GM13976 (cell line): Measurements from ENCODE around the gene ACTRT3.
"Not testable (repeated sequence)": the region's sequence is repeated elsewhere in the genome, so short reads cannot be mapped to it uniquely, and the experiment has no call there.

Experiments
- DNase-seq: peaks from one replicate; pipeline ENCODE4 v3.0.0; 2012; ENCODE audit warnings: low spot score
- in situ Hi-C: fragments of 300-500 bp; cut with MboI; formaldehyde crosslinking; loops from one replicate; pipeline ENCODE4 v1.12.0; 2022; ENCODE audit warnings: low sequenced_read_pairs, mixed read lengths, inconsistent platforms; ENCODE audit not compliant: unreplicated experiment
- TF ChIP-seq, protein P1 (sequence below): IDR thresholded peaks from 2 replicates; pipeline ENCODE4 v1.5.1; 2012; ENCODE audit warnings: borderline replicate concordance, mild to moderate bottlenecking; ENCODE audit not compliant: insufficient read depth; ENCODE audit errors: extremely low read depth, missing control alignments, control extremely low read depth

ACTRT3 gene

DNA sequence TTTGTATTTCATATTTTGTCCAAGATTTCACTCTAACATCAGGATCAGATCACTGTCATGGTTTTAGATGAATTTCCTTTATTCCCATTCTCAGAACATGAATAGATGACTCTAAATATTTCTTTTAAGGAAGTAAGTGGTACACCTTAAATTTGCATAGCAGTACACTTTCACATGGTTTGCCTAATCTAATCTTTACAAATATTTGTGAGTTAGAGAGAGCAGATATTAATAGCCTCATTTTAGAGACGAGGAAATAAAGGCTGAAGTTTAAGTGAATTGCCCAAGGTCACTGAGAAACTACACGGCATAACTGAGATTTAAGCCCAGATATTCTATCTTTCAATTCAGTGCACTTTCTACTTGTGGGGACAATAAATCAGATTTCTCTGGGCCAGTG is 18.7 kb downstream of the ACTRT3 start:
- no peak for DNase-seq
- TF ChIP-seq, protein P1, sequence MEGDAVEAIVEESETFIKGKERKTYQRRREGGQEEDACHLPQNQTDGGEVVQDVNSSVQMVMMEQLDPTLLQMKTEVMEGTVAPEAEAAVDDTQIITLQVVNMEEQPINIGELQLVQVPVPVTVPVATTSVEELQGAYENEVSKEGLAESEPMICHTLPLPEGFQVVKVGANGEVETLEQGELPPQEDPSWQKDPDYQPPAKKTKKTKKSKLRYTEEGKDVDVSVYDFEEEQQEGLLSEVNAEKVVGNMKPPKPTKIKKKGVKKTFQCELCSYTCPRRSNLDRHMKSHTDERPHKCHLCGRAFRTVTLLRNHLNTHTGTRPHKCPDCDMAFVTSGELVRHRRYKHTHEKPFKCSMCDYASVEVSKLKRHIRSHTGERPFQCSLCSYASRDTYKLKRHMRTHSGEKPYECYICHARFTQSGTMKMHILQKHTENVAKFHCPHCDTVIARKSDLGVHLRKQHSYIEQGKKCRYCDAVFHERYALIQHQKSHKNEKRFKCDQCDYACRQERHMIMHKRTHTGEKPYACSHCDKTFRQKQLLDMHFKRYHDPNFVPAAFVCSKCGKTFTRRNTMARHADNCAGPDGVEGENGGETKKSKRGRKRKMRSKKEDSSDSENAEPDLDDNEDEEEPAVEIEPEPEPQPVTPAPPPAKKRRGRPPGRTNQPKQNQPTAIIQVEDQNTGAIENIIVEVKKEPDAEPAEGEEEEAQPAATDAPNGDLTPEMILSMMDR, result no peak
- in situ Hi-C loops, result no loop called here

DNA sequence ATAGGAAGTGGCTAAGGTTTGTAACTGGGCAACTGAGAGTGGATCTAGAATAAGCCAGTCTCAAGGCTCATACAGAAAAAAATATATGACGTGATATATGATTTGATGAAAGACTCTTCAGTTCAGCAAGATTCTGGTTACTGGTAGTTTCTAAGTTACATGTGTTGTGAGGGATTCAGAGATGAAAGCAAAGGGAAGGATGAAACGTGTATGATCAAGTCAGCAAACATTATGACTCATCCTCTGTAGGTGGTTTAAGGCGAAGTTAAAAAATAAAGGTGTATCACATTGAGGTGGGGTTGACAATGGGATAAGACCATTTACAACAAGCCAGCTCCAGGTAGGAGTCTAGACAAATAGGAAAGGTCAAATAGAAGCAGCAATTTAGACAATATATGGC is 20.7 kb downstream of the ACTRT3 start:
- TF ChIP-seq, protein P1, result no peak
- in situ Hi-C loops, result no loop called here
- no peak for DNase-seq

DNA sequence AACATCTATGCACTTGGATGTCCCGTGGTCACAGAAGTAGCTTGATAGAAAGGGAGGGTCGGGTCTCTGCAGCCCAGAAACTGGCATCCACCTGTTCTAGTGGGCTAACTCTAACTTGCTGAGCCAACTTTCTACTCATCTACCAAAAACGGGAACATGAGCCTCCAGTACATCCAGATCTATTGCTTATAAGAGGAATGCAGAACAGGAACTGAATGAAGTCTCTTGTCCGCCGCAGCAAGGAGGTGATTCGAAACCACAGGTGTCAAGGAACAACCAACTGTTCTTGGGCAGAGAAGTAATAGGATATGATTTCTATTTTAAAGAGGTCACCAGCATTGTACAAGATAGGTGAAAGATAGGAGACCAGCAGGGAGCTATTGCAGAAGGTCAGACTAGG is 22.4 kb downstream of the ACTRT3 start:
- in situ Hi-C loops, result no loop called here
- no peak for DNase-seq
- TF ChIP-seq, protein P1, result no peak

DNA sequence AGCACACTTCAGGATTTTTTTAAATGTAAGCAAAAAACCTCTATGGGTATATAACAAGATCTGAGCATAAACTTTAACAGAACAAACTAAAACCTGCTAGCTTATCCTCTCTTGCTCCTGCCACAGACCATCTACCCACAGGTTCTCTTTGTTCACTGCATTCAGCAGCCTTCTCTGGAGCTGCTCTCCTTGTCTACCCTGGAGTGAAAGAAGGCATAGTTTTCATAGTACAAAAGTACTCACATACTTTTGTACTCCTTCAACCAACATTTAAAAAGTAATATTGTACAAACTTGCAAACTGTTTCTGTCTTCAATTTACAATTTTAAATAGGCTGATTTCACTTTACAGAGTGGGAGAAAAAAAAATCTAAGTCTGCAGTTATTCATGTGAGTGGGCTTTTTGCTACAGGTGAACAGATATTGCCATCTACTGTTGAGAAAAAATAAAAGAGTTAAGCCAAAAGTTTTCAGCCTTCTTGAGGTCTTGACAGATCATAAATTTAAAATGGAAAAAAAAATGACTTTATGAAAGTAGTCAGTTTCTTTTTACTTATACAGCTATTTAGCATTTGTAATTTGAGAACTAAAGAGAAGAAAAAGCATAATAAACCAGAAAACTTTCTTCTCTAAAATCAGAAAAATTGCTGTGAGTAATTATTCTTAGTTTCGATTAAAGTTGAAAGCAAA is 24.9 kb downstream of the ACTRT3 start:
- in situ Hi-C loops, result no loop called here
- DNase-seq, result no peak
- TF ChIP-seq, protein P1, result peak; percentile 32

DNA sequence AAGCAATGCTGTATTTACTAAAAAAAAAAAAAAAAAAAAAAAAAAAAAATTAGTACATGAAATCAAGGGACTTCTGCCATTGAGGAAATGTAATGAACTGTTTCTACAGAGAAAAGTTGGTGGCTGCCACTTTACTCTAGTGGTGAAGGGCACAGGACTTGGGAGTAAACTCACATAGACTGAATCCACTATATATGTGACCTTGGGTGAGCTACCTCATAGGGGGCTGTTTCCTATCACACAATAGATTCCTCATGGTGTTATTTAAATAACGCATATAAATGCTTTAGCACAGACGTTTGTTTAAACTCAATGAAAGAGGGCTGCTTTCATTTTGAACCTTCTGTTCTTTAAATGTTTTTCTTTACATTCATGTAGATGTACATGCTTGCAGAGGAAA is 30.3 kb downstream of the ACTRT3 start:
- TF ChIP-seq, protein P1, result no peak
- no peak for DNase-seq
- in situ Hi-C loops, result no loop called here

DNA sequence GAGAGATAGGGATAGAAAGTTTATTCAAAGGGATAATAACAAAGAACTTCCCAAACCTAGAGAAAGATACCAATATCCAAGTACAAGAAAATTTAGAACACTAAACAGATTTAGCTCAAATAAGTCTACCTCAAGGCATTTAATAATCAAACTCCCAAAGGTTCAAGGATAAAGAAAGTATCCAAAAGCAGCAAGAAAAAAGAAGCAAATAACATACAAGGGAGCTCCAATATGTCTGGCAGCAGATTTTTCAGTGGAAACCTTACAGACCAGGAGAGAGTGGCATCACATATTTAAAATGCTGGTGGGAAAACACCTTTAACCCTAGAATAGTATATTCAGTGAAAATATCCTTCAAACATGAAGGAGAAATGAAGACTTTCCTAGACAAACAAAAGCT is 37.5 kb downstream of the ACTRT3 start:
- in situ Hi-C loops, DNase-seq: not testable (repeated sequence)

DNA sequence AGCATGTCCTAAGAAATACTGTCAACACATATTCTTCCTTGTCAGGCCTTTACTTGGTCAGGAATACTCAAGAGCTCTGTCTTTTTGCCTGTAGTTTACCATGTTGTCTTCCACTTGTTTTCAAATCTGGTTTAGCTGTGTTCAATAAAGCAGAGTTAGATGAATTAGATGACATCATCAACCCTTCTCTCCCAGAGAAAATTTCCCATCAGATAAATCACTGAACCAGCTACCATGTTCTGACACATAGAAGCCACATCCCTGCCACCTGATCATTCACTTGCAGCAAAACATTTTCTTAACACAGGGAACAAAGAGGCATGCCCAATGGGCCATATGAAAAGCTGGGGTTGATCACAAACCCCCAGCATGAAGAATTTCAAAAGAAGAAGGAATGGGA is 46.6 kb downstream of the ACTRT3 start:
- no peak for DNase-seq
- TF ChIP-seq, protein P1, result no peak
- in situ Hi-C loops, result no loop called here

DNA sequence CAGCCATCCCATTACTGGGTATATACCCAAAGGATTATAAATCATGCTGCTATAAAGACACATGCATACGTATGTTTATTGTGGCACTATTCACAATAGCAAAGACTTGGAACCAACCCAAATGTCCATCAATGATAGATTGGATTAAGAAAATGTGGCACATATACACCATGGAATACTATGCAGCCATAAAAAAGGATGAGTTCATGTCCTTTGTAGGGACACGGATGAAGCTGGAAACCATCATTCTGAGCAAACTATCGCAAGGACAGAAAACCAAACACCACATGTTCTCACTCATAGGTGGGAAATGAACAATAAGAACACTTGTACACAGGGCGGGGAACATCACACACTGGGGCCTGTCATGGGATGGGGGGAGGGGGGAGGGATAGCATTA is 50.9 kb downstream of the ACTRT3 start:
- DNase-seq, in situ Hi-C loops: not testable (repeated sequence)
